HG03575 (cell line): ENCODE measurements around the gene DPCD.

Experiments
- ATAC-seq: cut with Tn5 transposase; IDR thresholded peaks from one replicate; pipeline ENCODE4 v1.9.1; 2021; ENCODE audit not compliant: unreplicated experiment, insufficient number of reproducible peaks, low FRiP score; ENCODE audit errors: extremely low read depth

DPCD gene

DNA sequence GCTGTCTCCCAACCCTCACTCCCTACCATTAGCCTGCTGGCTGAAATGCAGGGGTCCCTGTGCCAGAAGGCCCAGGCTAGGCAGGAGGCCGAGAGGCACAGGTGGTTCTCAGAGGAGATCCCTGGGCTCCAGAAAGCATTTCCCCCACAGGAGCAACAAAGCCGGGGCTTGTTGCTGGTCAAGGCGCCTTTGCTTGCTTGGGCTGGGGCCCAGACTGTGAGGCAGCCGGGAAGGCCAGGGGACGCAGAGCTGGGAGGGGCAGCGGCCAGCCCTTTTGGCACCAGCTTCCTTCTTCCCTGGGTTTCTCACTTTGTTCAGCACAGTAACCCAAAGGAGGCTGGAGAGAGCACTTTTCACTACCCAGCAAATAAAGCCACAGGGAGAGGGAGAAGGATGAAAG, 58.2 kb downstream of the DPCD start:
- ATAC-seq = no peak

DNA sequence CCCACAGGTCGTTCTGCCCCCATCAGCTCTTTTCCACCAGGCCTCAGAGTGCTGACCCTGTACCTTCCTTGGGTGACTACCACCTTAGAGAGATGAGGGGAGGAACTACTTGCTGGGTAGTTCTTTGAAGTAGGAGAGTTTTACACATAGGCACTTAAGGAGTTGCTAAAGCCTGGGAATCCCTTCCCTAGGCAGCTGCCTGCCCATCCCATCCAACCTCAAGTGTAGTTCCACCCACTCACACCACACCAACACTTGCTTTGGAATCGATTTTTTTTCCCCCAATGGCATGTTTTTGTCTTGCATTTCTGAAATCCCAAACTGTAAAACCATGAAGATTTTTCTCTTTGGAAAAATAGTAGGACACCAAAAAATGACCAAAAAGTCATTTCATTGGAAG, 59.1 kb downstream of the DPCD start:
- ATAC-seq = no peak

DNA sequence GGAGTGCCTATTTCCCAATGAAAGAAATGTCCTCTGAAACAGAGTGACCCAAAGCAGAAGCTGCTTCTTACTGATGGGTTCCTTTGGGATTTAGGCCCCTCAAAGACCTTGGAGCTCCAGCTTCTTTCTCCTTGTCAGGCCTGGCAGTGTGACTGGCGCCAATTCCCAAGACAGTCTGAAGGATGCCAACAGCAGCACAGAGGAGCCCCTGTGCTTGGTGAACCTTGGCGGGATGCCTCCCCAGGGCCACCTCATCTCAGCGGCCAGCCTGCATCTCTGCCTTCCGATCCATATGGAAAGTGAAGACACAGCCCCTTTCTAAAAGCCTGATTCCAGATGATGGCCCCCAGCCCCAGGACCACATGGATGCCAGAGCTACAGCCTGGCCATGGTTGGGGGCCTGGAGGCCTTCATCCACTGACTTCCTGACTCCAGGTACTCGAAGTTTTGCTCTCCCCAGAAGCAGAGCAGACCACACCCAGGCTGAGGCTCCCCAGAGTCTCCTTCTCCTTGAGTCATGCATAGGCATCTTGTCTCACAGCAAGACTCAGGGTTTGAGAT, 61.5 kb downstream of the DPCD start:
- ATAC-seq = no peak

DNA sequence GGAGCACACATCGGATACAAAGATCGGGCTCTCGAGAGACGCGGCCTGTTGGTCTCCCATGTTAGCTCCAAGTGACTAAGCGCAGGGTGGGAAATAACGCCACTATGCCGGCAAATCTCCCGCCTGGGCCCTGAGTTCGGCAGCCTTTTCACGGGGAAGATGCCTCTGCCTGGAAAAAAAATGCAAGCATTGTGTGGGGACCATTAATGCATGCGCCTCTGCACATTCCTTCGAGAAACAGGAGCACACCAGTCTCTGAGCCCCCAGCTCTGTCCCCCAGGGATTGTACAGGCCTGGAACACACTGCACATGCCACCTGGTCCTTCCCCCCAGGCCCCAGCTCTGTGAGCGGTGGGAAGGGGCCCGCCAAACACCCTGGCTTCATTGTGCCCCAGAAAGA, 62.7 kb downstream of the DPCD start:
- no peak for ATAC-seq

DNA sequence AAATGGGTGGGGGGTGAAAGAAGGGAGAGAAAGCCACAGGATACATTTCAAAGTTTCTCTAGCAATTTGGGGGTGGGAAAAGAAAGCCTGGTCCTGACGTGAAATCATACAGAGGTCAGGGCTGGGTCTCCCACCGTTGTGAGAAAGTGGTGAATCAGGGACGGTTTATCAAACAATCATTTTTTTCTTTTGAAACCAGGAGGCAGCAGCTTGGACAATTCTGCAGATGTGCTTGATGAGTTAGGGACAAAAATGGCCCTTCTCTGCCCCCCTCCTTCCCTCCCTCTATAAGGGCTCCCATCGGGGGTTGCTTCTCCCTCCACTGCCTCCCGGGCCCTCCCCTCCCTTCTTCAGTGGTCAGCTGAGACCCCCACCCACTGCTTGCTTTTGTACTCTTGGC, 63.2 kb downstream of the DPCD start:
- ATAC-seq = no peak

DNA sequence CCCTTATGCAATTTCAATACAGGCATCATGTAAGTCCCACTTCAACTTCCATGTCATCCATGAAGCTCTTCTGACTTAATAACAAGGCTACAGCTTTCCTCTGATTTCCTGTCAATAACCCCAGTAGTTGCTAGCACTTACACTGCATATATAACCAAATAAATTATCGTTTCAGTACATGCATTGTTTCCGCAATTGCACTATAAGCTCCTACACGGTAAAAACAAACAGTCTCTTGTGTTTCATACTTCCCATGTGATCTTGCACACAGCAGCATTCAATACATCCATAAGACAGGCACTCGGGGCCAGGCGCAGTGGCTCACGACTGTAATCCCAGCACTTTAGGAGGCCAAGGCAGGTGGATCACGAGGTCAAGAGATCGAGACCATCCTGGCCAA, 65.4 kb downstream of the DPCD start:
- no peak for ATAC-seq

DNA sequence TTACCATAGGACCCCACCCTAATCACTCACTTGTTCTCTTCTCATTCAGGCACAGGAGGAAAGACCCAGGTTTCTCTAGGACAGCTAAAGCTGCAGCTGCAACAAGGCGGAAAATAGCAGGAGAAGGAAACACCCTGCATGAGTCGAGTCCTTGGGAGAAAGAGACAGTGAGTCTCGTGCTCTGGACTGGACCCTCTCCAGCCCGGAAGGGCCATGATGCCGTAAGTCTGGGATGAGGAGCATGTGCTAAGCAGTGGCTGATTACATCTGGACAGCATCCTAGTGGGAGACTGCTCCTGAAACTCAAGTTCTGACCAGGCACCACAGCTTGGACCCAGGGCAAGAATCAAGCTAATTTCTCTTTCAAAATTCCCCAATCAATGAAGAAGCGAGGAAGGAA, 67.4 kb downstream of the DPCD start:
- ATAC-seq = no peak

DNA sequence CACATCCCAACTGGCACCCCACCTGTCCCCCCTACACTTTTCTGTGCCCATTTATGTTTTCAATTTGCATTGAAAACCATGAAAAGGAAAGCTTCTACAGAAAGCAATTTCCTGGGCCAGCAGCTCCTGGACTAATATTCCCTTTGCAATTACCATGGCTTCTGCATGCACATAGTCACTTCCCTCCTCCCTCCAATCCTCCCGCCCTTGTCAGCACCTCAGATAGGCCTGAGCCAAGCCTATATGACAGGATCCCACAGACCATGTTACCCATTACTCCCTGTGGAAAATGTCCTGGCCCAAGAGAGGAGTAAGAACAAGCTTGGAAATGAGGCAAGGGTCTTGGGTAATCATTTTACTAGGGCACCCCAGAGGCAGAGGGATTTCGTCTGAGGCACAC, 68.8 kb downstream of the DPCD start:
- ATAC-seq = no peak

DNA sequence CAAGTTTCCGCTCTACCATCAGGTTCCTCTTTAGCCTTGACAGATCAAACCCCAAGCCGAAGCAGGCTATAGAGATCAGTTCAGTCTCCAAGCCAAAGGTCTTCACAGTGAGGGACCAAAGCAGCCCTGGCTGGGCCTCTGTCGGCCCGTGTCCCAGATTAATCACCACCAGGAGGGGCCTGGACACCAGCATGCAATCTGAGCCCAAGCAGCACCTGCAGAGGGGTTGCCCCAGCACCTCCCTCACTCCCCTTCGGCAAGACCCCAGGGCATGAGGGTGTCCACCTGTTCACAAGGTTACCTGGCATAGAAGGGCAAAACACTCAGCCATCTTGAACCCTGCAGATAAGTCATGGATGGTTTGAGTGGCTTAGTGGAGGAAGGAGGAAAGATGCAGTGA, 70.9 kb downstream of the DPCD start:
- no peak for ATAC-seq
